ENCODE data around the gene SRSF6.
"Not testable (repeated sequence)": the region's sequence is repeated elsewhere in the genome, so short reads cannot be mapped to it uniquely, and the experiment has no call there.

Gene SRSF6

DNA sequence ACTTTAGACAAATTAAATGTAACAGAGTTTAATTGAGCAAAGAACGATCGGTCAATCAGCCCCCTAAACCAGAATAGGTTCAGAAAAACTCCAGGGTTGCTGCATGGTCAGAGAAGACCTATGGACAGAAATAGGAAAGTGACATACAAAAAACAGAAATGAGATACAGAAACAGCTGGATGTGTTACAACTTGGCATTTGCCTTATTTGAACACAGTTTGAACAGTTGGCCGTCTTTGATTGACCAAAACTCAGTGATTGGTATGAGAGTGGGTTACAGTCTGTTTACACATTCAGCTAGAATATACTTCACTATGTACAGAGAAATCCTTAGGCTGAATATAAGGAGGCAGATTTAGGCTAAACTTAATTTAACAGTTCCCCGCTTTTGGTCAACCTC is 19.9 kb downstream of the SRSF6 start:
- H3K4me3 ChIP-seq (ENCODE audit: low read length) = no peak overlapping the region
- TF ChIP-seq ZNF274 (IDR thresholded peaks at IDR 0.05; ENCODE audit: low read depth, low read length) = no peak

DNA sequence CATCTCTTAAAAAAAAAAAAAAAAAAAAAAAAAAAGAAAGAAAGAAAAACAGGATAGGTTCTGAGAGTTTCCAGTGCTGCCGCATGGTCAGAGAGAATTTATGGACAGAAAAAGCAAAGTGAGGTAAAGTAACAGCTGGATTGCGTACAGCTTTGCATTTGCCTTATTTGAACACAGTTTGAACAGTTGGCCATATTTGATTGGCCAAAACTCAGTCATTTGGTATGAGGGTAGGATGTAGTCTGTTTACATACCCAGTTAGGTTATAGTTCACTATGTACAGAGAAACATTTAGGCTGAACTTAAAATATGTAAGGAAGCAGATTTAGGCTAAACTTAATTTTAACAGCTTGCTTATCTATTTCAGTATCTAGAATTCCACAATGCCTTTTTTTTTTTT is 32.3 kb downstream of the SRSF6 start:
- no peak overlapping the region for H3K4me3 ChIP-seq (ENCODE audit: low read length)

DNA sequence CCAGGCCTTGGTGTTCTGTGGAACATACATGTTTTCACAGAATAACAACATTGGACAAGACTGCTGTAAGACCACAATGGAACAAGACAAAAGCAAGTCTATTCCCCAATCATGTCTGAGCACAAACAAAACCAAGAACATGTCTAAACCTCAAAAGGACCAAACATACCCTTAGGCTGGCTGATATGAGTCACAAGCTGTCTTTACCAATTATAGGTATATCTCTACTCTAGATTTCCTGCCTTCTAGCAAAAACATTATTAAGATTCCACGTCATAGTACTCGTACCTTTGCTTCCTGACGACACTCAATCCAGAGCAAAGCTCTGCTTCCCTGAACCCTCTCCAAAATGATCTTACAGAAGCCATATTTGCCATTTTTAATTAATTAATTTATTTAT is 34.4 kb downstream of the SRSF6 start:
- no peak for TF ChIP-seq ZNF274 (IDR thresholded peaks at IDR 0.05; ENCODE audit: low read depth, low read length)
- H3K4me3 ChIP-seq (ENCODE audit: low read length) = no peak overlapping the region

More for the DNA sequence above, 32.3 kb downstream of the SRSF6 start:
- no peak for TF ChIP-seq ZNF274 (IDR thresholded peaks at IDR 0.05; ENCODE audit: low read depth, low read length)

DNA sequence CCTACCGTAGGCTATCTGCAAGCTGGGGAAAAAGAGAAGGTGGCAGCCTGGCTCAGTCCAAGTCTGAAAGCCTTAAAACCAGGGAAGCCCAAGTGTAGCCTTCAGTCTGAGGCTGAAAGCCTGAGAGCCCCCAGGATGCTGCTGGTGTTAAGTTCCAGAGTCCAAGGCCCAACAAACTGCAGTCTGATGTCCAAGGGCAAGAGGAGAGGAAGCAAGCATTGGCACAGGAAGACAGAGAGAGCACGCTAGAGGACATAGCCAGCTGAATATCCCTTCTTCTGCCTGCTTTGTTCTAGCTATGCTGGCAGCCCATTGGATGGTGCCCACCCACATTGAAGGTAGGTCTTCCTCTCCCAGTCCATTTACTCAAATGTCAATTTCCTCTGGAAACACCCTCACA is 37.7 kb downstream of the SRSF6 start:
- TF ChIP-seq ZNF274 (IDR thresholded peaks at IDR 0.05; ENCODE audit: low read depth, low read length) = no peak
- no peak overlapping the region for H3K4me3 ChIP-seq (ENCODE audit: low read length)

DNA sequence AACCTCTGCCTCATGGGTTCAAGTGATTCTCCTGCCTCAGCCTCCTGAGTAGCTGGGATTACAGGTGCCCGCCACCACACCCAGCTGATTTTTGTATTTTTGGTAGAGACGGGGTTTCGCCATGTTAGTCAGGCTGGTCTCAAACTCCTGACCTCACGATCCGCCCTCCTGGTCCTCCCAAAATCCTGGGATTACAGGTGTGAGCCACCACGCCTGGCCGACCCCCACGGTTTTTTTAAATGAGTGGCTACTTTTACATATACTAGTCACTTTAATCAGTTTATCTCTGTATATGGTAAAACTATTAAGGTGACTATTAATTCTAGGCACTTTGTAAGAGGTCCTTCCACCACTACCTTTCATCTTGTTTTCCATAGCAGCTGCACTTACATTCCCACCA is 44.3 kb downstream of the SRSF6 start:
- H3K4me3 ChIP-seq (ENCODE audit: low read length) = not testable (repeated sequence)

DNA sequence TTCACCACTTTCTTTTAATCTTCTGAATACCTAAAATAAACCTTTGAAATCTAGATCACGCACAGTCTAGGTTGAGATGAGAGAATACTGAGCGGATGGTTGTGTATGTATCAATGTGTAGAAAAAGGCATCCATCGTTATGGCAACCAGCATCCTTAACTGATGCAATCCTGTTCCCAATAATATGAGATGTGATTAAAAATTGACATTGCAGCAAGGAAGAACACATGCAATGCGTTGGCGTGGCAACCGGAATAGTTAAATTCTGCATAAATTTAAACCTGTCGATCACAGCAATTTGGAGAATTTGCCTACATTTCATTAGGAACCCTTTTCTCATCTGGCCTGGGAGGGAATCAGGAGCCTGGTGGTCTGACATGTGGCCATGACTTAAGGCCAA is 48.5 kb downstream of the SRSF6 start:
- TF ChIP-seq ZNF274 (IDR thresholded peaks at IDR 0.05; ENCODE audit: low read depth, low read length) = no peak
- H3K4me3 ChIP-seq (ENCODE audit: low read length) = no peak overlapping the region

DNA sequence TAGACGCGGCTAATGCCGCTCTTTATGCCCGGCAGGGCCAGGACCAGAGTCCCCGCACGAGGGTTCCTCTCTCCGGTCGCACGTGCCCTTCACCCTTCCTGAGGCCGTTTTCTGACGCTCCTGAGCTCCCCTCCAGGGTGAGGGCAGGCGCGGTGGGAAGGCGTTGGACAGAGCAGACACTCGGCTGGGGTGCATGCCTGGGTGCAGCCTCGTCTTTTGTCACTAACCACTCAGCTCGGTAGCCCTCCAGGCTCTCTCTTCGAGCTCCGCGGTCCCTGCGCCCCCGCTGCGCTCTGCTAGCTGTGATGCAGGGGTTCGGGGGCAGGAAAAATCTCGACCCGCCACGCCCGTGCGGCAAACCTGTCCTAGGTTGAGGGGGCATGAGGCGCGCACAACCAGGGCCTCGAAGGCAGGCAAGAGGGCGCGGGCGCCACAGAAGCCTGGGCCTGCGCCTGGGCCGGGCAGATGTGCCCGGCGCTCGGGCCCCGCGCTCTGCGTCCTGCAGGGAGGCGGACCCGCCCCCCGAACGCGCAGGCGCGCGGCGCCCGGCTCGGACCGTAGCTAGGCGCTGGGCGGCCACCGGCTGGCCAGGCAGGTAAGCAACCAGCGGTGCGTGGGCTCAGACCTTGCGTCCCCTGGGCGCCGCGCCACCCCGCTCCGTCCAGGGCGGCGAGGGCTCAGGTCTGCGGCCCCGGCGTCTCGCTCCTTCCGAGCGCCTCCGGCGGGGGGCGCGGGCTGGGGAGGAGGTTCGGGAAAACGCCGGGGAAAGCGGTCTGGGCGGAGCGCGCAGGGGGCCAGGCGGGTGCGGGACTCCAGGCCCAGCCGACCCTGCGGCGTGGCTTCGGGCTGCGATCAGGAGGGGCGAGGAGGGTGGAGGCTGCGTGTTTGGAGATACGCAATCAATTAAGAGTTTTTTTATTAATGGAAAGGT is 49.7 kb downstream of the SRSF6 start, which contains the start of gene L3MBTL1:
Gene L3MBTL1 (plus strand): TSS at position 548 of the 931 bp plus-strand sequence. CDS start 5,807 bp downstream, outside the sequence.
- no peak for TF ChIP-seq ZNF274 (IDR thresholded peaks at IDR 0.05; ENCODE audit: low read depth, low read length)

DNA sequence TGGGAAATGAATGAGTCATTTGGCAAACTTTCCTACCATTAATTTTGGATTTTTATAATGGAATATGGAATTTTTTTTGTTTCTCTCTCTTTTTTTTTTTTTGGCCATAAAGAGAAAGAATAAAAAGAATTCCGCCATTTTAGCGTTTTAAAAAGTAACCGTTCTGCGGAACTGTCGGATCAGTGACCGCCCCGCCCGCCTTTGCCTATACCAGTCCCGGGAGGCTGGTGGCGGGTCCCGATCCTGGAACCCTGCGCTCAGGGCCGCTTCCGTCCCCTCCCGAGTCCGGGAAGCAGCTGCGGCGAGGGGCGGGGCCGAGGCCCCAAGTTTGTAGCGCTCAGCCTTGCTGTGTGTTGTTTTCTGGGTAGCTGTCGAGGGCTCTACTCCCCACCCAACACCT is 50.4 kb downstream of the SRSF6 start:
- TF ChIP-seq ZNF274 (IDR thresholded peaks at IDR 0.05; ENCODE audit: low read depth, low read length) = no peak
- peak overlapping the region; percentile 66; the same call in 1 of the 2 replicates for H3K4me3 ChIP-seq (ENCODE audit: low read length)

More for the DNA sequence above, 49.7 kb downstream of the SRSF6 start, which contains the start of gene L3MBTL1:
- peak within 1 kb of the TSS; percentile 66; the same call in 1 of the 2 replicates for H3K4me3 ChIP-seq (ENCODE audit: low read length)

DNA sequence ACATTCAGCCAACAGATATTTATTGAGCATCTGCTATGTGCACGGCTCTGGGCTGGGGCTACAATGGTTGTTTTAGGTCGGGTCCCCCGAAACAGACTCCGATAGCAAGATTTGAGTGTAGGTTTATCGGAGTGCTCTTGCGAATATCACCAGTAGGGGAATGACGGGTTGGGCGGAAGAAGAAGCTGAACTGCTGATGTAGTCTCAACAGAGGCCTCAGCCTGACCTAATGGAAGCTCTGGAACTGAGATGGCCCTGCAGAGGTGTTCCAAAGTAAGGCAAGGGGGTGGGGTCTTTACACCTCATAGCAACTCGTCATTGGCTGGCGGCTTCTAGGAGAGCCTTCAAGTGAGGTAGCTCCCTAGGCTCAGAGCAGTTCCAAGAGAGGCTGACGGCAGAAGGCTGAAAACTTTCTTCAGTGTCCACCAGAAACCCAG is 50.9 kb downstream of the SRSF6 start:
- H3K4me3 ChIP-seq (ENCODE audit: low read length) = no peak overlapping the region; the same call in 1 of the 2 replicates
- no peak for TF ChIP-seq ZNF274 (IDR thresholded peaks at IDR 0.05; ENCODE audit: low read depth, low read length)

DNA sequence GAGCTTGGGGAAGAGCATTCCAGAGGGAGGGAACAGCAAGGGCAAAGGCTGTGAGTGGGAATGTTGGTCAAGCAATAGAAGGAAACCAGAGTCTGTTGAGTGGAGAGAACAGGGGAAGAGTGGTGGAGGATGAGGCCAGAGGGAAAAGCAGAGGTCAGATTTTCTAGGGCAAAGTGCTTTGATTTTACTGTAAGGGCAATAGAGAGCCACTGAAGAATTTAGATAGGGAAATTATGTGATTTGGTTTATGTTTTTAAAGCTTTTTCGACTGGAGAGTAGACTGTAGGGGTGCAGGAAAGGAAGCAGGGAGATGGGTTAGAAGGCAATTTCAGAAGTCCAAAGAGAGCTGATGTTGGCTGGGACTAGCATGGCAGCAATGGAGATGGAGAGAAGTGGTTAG is 54.2 kb downstream of the SRSF6 start:
- TF ChIP-seq ZNF274 (IDR thresholded peaks at IDR 0.05; ENCODE audit: low read depth, low read length) = no peak
- H3K4me3 ChIP-seq (ENCODE audit: low read length) = no peak overlapping the region

DNA sequence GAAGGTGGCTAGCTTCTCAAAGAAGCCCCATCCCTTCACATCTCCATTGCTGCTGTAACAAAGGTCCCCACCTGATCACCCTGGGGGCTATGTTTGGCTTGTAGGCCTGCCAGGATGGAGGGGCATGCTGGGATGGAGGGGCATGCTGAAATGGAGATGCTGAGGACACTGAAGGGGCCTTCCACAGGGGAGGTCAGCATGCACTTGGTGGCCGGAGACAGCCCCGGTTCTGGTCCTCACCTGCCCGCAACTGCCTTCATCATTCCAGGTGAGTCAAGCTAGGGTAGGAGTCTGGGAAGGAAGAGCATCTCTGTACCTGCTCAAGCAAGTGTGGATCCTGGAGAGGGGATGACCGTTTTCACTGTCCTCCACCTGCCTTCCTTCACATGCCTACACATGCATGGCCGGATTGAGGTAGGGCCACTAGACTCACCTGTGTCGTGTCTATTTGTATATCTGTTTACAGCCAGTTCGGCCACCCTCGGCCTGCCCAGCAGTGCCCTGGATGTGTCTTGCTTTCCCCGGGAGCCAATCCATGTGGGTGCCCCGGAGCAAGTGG is 55.8 kb downstream of the SRSF6 start:
- TF ChIP-seq ZNF274 (IDR thresholded peaks at IDR 0.05; ENCODE audit: low read depth, low read length) = no peak
- H3K4me3 ChIP-seq (ENCODE audit: low read length) = peak overlapping the region; percentile 56; the same call in 1 of the 2 replicates

Measured in GM08714 (cell line).